NCI-H1048 (cell line): ENCODE data around the gene SLC44A2.

Experiments
- DNase-seq: peaks from one replicate; lab custom pipeline; 2025; lab: John Stamatoyannopoulos, UW

SLC44A2 gene

DNA sequence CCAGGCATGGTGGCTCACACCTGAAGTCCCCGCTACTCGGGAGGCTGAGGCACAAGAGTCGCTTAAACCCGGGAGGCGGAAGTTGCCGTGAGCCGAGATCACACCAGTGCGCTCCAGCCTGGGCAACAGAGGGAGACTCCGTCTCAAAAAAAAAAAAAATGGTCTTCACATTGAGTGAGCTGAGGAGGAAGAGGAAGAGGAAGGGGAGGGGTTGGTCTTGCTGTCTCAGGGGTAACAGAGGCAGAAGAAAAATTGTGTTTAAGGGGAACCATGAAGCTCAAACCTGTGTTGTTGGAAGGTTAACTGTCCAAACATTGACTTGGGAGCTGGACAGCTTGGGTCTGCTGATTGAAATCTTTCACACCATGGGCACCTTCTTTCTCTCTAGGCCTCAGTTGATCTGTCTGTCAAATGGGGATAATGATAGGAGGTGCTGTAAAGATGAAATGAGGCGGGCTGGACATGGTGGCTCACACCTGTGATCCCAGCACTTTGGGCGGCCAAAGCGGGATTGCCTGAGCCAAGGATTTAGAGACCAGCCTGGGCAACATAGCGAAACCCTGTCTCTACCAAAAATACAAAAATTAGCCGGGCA is 9.8 kb upstream of the SLC44A2 start:
- DNase-seq, result no peak

DNA sequence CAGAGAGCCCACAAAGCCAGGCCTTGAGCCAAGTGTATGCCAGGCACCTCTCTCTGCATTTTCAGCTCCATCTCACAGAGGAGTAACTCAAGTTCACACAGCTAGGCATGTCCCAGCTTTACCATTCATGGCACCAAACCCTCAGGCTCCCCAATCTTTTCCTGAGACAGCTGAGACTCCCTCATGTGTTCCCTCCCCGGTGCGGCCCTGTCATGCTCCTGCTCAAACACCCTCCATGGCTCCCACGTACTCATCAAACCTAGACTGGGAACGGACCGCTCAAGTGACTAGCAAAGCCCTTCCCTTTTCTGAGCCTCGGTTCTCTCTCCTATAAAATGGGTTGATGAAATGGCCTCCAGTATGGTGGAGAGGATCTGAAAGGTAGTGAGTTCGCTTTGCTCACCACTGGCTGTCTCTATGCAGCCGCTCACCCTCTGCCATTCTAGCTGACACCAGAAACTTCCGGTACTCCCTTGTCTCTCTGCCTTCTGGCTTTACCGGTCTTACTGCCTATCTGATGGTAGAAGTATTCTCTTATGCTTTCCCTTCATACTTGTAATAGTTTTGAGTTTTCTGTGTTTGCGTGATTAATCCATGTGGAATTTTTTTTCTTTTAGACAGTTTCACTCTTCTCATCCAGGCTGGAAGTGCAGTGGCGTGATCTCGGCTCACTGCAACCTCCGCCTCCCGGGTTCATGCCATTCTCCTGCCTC is 7.8 kb upstream of the SLC44A2 start:
- no peak for DNase-seq

DNA sequence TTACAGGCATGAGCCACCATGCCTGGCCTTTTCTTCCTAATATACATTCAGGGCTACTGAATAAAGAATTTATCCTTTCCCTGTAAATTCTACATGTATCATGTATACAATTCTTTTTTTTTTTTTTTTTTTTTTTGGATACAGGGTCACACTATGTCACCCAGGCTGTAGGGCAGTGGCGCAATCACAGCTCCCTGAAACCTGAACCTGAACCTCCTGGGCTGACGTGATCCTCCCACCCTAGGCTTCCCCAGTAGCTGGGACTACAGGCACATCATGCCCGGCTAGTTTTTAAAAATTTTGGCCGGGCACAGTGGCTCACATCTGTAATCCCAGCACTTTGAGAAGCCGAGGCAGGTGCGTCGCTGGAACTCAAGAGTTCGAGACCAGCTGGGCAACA is 6.5 kb upstream of the SLC44A2 start:
- no peak for DNase-seq

DNA sequence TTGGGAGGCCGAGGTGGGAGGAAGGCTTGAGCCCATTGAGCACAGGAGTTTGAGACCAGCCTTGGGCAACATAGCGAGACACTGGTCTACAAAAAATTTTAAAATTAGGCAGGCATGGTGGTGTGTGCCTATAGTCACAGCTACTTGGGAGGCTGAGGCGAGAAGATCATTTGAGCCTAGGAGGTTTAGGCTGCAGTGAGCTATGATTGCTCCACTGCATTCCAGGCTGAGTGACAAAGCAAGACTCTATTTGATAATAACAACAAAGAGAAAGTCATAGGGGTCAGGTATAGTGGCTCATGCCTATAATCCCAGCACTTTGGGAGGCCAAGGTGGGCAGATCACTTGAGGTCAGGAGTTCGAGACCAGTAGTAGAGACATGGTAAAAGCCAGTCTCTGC is 4.6 kb upstream of the SLC44A2 start:
- DNase-seq, result no peak

DNA sequence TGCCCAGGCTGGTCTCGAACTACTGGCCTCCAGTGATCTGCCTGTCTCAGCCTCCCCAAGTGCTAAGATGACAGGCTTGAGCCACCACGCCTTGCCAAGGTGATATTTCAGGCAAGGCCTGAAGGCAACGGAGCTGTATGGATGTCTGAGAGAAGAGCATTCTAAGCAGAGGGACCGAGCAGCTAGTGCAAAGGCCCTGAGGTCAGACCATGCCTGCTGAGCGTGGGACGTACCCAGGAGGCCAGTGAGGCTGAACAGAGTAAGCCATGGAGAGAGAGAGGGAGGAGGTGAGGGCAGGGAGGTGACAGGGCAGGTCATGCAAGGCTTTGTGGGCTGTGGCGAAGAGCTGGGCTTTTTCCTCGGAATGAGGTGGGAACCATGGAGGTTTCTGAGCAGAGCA is 3.4 kb upstream of the SLC44A2 start:
- DNase-seq, result no peak

DNA sequence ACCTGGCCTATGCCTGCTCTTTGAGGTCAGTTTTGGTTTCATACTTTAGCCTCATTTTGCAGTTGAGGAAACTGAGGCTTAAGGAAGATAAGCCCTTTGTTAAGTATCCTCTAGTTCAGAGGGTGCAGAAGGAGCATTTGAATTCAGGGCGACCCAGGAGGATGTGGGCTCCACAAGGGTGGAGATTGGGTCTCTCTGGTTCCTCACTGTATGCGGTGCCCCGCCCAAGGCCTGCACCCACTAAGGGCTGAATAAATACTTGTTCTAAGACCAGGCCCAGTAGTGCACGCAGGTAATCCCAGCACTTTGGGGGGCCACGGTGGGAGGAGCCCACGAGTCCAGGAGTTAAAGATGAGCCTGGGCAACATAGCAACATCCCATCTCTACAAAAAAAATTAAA is 768 bp upstream of the SLC44A2 start:
- DNase-seq, result no peak

DNA sequence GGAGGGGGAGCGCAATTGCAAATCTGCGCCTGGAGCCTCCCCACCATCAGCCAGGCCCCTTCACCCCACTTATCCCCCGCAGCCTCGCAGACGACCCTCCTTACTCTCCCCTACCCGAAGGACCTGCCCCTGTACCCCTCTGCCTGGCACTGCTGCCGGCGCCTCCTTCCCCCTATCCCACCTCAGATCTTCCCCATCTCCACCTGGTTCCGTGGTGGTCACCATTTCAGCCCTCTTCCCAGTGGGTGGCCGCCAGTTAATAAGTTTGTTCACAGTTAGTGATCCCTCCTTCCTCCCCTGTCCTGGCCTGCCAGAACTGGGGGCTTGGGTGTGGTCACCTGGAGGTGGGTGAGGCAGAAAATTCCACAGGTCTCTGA is 397 bp downstream of the SLC44A2 start:
- DNase-seq, result no peak

DNA sequence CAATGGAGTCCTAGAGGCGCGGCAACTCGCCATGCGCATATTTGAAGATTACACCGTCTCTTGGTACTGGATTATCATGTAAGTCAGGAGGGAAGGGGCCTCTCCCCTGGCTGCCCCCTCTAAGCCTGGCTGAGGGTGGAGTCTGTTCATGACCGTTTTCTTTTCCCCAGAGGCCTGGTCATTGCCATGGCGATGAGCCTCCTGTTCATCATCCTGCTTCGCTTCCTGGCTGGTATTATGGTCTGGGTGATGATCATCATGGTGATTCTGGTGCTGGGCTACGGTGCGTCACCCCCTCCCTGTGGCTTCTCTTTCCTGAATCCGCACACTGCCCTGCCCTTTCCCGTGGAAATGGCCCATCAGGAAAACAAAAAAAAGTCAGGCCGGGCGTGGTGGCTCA is 6.5 kb downstream of the SLC44A2 start:
- DNase-seq, result no peak

DNA sequence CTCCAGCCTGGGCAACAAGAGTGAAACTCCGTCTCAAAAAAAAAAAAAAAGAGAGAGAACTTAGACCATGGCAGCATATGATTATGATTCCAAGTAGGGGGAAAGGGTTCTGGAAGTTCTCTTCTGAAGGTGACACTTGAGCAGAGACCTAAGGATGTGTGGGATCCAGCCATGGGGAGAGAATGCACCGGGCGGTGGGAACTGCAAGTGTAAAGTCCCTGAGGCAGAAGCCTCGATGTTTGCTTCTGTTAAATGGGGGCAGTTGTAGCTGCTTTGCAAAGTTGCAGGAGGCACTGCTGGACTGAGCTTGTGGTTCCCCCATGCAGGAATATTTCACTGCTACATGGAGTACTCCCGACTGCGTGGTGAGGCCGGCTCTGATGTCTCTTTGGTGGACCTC is 9.1 kb downstream of the SLC44A2 start:
- DNase-seq, result no peak

DNA sequence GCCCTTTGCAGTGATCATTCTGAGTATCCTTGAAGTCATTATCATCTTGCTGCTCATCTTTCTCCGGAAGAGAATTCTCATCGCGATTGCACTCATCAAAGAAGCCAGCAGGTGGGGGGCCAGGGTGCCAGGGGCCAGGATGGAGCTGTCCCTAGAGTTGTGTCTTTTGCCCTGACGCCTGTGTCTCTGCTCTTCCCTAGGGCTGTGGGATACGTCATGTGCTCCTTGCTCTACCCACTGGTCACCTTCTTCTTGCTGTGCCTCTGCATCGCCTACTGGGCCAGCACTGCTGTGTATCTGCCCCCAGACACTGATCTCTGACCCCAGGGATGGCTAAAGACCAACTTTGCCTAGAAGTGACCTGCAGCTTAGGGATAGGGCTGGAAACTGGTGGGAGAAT is 9.6 kb downstream of the SLC44A2 start:
- no peak for DNase-seq

DNA sequence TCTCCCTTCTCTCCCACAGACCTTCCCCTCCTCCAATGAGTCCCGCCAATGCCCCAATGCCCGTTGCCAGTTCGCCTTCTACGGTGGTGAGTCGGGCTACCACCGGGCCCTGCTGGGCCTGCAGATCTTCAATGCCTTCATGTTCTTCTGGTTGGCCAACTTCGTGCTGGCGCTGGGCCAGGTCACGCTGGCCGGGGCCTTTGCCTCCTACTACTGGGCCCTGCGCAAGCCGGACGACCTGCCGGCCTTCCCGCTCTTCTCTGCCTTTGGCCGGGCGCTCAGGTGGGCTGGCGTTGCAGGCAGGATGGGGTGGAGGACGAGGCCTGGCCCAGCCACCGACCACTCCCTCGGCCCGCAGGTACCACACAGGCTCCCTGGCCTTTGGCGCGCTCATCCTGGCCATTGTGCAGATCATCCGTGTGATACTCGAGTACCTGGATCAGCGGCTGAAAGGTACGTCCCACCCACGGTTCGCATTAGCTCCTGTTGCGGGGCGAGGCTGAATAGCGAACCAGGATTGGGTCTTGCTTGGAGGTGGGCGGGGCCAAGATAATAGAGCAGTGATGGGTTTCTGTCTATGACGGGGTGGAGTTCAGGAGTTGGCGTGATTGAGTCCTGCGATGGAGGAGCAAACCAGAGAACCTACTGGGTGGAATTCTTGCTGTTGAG is 11.1 kb downstream of the SLC44A2 start:
- DNase-seq, result no peak

DNA sequence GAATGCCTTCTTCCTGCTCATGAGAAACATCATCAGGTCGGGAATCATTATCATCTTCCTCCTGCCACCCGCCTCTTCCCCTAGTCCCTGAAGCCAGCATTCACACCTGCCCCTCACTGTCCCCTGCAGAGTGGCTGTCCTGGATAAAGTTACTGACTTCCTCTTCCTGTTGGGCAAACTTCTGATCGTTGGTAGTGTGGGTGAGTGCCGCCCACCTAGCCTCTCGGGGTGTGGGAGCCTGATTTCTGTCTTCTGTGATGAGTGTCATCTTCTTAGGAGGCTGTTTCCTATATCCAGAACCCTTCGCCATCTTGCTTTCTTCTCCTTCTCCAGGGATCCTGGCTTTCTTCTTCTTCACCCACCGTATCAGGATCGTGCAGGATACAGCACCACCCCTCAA is 12.5 kb downstream of the SLC44A2 start:
- DNase-seq, result no peak

DNA sequence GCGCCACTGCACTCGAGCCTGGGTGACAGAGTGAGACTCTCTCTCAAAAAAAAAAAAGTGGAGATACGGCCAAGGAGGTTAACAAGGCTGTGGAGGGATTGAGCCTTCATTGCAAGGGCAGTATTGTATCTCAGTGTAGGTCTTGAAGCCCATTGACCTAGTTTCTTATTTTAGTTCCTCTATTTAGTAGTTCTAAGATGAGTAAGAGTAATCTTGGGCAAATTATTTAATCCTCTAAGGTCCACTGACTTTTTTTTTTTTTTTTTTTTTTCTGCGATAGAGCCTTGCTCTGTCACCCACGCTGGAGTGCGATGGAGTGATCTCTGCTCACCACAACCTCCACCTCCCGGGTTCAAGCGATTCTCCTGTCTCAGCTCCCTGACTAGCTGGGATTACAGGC is 14.5 kb downstream of the SLC44A2 start:
- no peak for DNase-seq

DNA sequence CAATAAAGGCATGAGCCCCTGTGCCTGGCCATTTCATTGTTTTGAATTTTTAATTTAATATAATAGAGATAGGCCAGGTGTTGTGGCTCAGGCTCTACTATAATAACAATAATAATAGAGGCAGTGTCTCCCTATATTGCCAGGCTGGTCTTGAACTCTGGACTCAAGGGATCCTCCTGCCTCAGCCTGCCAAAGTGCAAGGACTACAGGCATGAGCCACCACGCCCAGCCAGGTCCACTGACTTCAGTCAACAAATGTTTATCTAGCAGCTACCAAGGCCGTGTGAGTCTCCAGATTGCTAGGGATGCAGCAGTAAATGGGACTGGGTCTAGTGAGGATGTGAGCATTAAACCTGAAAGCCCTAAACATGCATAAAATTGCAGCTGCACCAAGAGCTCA is 15.0 kb downstream of the SLC44A2 start:
- DNase-seq, result no peak

DNA sequence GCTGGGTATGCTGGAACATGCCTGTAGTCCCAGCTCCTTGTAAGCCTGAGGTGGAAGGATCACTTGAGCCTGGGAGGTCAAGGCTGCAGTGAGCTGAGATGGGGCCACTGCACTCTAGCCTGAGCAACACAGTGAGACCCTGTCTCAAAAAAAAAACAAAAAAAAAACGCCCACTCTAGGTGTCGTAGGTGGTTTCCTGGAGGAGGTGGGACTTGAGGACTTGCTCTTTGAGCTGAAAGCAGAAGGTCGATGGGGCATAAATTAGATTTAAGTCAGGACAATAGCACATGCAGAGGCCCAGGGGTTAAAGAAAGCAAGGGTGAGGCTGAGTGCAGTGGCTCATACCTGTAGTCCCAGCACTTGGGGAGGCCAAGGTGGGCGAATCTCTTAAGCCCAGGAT is 15.9 kb downstream of the SLC44A2 start:
- no peak for DNase-seq

DNA sequence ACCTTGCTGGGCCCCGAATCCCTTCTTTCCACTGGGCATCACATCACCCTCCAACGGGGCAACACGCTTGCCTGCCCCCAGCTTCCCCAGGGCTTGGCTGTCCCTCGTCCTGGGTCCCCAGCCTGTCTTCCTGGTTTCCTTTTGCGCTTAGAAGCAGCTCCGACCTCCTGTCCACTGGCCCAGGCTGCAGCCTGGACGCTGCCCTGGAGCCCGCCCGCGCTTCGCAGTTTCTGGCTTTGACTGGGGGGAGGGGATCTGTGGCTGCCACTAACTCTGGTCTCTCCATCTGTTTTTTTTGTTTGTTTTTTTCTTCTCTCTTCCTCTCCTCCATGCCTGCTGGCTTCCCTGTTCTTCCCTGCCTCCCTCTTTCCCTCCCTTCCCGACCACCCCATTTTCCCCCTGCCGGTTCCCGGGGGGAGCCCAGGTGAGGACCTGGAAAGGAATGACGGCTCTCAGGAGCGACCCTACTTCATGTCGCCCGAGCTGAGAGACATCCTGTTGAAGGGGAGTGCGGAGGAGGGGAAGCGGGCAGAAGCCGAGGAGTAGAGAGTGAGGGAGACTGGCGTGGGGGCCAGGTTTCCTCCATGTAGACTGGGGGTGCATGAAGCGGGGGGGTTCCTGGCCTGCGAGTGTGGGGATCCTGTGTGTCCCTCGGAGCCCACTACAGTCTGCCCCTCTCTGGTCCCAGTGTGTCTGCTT is 17.3 kb downstream of the SLC44A2 start:
- no peak for DNase-seq

DNA sequence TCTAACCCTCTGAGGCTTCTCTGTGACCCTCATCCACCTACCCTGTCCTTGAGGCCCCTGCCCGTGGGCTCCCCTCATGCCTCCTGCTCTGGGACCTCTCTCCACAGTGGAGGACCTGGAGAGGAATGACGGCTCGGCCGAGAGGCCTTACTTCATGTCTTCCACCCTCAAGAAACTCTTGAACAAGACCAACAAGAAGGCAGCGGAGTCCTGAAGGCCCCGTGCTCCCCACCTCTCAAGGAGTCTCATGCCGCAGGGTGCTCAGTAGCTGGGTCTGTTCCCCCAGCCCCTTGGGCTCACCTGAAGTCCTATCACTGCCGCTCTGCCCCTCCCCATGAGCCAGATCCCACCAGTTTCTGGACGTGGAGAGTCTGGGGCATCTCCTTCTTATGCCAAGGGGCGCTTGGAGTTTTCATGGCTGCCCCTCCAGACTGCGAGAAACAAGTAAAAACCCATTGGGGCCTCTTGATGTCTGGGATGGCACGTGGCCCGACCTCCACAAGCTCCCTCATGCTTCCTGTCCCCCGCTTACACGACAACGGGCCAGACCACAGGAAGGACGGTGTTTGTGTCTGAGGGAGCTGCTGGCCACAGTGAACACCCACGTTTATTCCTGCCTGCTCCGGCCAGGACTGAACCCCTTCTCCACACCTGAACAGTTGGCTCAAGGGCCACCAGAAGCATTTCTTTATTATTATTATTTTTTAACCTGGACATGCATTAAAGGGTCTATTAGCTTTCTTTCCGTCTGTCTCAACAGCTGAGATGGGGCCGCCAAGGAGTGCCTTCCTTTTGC is 18.0 kb downstream of the SLC44A2 start:
- no peak for DNase-seq

DNA sequence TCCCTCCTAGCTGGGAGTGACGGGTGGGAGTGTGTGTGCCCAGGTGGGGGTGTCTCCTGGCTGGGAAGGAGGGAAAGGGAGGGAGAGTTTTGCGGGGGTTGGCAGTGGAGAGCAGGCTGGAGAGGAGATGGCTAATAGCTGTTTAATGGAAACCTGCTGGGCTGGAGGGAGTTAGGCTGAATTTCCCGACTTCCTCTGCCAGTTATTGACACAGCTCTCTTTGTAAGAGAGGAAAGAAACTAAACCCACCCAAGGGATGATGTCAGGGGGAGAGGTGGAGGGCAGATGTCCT is 18.6 kb downstream of the SLC44A2 start:
- DNase-seq, result no peak

DNA sequence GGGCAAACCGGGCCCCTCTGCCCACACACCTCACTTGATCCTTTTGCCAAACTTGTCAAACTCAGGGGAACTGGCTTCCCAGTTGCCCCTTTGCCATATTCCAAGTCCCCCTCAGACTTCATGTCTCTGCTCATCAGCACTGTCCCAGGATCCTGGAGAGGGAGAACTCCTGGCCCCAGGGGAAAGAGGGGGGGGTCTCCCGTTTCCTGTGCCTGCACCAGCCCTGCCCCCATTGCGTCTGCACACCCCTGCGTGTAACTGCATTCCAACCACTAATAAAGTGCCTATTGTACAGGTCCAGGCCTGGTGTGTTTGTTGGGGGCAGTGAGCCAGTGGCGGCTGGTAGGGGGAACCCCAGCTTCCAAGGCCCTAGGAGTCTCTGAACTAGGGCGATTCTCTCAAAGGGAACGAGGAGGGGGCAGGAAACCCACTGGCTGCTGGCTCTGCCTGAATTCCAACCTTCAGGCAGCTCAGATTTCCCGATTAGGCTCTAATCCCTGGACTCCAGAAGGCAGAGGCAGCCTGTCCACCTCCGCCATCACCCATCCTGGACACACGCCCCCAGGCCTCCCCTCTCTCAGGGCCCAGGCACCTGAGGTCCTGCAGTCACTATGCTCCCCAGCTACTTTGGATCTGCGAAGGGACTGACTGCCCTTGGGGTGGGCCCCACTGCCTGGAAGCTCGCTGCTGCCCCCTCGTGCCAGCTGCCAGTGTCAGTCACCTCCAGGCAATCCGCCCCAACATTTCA is 19.1 kb downstream of the SLC44A2 start:
- DNase-seq, result peak; percentile 47

DNA sequence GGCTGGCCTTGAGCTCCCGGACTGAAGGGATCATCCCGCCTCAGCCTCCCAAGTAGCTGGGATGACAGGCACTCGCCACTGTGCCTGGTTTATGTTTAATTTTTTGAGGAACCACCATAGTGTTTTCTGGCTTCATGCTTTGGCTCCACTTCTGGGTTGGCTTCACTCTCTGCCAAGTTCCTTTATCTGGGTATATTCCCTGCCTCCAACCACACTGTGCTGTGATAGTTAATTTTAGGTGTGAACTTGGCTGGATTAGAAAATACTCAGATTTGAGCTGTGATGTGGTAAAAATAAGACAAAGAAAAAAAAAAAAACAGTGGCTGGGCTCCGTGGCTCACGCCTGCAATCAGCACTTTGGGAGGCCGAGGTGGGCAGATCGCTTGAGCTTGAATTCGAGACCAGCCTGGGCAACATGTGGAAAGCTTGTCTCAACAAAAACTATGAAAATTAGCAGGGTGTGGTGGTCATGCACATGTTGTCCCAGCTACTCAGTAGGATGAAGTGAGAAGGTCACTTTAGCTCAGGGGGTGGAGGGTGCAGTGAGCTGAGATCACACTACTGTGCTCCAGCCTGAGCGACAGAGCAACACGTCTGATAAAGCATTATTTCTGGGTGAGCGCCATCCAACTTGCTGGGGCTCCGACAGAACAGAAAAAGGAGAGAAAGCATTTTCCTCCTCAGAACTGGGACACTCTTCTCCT is 21.3 kb downstream of the SLC44A2 start:
- no peak for DNase-seq

DNA sequence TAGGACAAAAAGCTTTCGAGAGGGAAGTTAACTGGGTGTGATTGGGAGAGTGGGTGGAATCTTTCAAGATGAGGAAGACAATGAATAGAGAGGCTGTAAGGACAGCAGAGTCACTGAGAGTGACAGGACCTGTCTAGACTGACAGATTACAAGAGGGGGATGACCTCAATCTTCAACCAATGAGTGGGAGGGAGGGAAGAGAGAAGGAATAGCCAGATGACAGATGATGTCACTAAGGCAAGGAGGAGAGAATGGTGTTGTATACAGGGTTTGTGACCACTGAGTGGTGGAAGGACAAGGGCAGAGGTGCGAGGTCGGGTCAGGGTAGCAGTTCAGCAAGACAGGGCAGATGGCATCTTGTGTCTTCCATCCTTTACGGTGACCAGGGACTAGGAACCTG is 23.0 kb downstream of the SLC44A2 start:
- no peak for DNase-seq
